IPS-20b (cell line): Measurements from ENCODE around the gene ADCY4.
"Not testable (repeated sequence)": the region's sequence is repeated elsewhere in the genome, so short reads cannot be mapped to it uniquely, and the experiment has no call there.

Experiments
- H3K27ac ChIP-seq: one replicate; pipeline ENCODE4 v1.5.1; 2013; ENCODE audit warnings: low read length
- H3K27me3 ChIP-seq: 2 replicates; pipeline ENCODE4 v1.6.1; 2013; ENCODE audit warnings: mild to moderate bottlenecking, low read length, inconsistent platforms; ENCODE audit not compliant: insufficient read depth
- H3K36me3 ChIP-seq: 2 replicates; pipeline ENCODE4 v1.6.1; 2013; ENCODE audit warnings: low read depth, mild to moderate bottlenecking, inconsistent platforms, low read length, moderate library complexity; ENCODE audit not compliant: insufficient read depth
- H3K4me1 ChIP-seq: 2 replicates; pipeline ENCODE4 v1.6.1; 2013; ENCODE audit warnings: mild to moderate bottlenecking, control low read depth, inconsistent platforms, low read length, moderate library complexity; ENCODE audit not compliant: insufficient read depth
- H3K4me3 ChIP-seq: 2 replicates; pipeline ENCODE4 v1.5.1; 2013; ENCODE audit warnings: mild to moderate bottlenecking, low read length, inconsistent platforms
- H3K9ac ChIP-seq: 2 replicates; pipeline ENCODE4 v1.6.1; 2013; ENCODE audit warnings: low read depth, mild to moderate bottlenecking, inconsistent platforms, low read length, moderate library complexity
- H3K9me3 ChIP-seq: 2 replicates; pipeline ENCODE4 v1.6.1; 2013; ENCODE audit warnings: mild to moderate bottlenecking, low read depth, low read length, inconsistent platforms; ENCODE audit not compliant: insufficient read depth

The ADCY4 gene

DNA sequence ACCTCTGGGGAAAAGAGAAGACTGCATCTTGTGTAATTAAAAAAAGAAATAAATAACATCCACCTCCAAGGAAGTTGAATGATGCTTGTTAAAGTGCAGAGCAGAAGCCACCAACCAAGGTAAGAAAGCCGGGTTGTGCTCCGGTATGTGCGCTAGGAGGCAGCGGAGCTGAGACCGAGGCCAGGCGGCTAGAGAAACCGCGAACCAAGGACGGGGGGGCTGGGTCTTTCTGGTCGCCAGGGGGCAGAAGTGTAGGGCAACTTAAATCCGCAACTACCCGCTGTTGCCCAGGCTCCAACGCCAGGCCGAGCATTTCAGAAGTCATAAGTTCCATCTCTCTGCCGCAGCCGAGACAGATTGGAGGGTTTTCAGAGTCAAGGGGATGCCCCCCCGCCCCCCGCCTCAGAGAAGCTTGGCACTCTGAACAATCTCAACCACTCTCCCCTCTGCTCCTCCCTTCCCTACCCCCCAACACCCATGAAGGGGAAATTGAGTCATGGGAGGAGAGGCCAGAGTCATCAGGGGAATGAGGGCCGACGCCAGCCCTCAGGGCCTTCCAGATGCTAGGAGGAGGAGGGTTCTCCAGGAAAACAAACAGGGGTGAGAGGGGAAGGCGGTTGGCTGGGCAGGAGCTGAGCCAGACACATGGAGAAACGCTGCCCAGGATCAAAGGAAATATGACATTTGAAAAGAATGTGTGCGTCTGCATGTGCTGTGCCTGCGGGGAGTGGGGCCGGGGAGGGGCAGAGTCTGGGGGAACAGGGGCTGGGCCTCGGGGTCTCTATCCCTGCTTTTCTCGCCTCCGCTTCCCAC, 30.9 kb upstream of the ADCY4 start:
- H3K9ac ChIP-seq, result peak overlapping the region; percentile 43; the same call in 1 of the 2 replicates
- H3K36me3 ChIP-seq, result no peaks in the 10 kb centered on the region
- no peaks in the 10 kb centered on the region for H3K9me3 ChIP-seq
- H3K27ac ChIP-seq, result no peak overlapping the region
- peaks cover 12% of the 10 kb centered on the region; the same call in 1 of the 2 replicates for H3K4me1 ChIP-seq
- peaks cover 39% of the 10 kb centered on the region for H3K27me3 ChIP-seq
- H3K4me3 ChIP-seq, result peak overlapping the region; percentile 77

DNA sequence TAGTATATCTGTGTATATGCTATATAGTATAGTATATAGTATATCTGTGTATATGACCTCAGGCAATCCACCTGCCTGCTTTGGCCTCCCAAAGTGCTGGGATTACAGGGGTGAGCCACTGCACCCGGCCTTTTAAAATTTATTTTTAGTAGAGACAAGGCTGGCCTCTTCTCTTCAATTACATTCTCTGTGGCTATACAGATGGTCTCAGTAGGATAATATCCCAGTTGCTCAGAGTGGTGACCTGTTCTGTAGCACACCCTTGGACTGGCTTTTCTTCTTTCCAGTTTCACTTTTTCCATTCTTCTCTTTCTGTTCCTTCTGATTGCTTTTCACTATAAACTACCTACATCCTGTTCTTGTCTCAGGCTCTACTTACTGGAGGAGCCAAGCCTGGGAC, 30.0 kb upstream of the ADCY4 start:
- H3K9me3 ChIP-seq, result no peaks in the 10 kb centered on the region
- peaks cover 49% of the 10 kb centered on the region for H3K27me3 ChIP-seq
- no peak overlapping the region for H3K4me3 ChIP-seq
- H3K27ac ChIP-seq, result no peak overlapping the region
- no peaks in the 10 kb centered on the region for H3K36me3 ChIP-seq
- peaks cover 12% of the 10 kb centered on the region; the same call in 1 of the 2 replicates for H3K4me1 ChIP-seq
- no peak overlapping the region for H3K9ac ChIP-seq

DNA sequence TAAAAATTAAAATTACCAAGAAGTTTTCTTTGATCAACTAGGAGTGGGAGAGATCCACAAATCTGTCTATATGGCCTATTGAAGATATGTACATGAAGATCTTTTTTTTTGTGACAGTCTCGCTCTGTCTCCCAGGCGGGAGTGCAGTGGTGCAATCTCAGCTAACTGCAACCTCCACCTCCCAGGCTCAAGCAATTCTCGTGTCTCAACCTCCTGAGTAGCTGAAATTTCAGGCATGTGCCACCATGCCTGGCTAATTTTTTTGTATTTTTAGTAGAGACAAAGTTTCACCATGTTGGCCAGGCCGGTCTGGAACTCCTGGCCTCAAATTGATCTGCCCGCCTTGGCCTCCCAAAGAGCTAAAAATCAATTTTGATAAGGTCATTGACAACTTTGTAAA, 28.5 kb upstream of the ADCY4 start:
- H3K27ac ChIP-seq, result no peak overlapping the region
- peaks cover 58% of the 10 kb centered on the region for H3K27me3 ChIP-seq
- no peak overlapping the region for H3K4me3 ChIP-seq
- no peaks in the 10 kb centered on the region for H3K9me3 ChIP-seq
- peaks cover 8% of the 10 kb centered on the region; the same call in 1 of the 2 replicates for H3K4me1 ChIP-seq
- no peaks in the 10 kb centered on the region for H3K36me3 ChIP-seq
- no peak overlapping the region for H3K9ac ChIP-seq

DNA sequence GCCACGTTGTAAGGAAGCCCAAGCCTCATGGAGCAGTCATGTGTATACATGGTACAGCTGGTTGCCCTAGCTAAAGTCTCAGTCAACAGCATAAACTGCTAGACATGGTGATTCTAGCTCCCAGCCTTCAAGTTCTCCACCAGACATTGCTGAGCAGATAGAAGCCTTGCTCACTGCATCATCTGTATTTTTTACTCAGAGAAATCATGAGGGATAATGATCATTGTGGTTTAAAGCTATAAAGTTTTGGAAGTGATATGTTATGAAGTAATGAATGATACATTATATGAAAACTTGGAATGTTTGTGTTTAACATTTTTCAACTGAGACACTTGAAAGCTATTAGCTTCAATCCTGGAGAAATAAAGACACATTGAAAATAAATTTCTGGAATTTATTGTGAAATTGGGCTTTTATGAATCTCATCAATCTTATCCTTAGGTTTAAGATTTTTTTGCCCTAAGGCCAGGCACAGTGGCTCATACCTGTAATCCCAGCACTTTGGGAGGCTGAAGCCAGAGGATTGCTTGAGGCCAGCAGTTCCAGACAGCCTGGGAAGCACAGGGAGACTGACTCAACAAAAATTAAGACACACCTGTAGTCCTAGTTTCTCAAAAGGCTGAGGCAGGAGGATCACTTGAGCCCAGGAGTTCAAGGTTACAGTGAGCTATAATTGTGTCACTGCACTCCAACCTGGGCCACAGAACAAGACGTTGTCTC, 27.5 kb upstream of the ADCY4 start:
- Histone ChIP-seq H3K4me1 (peaks cover 8% of the 10 kb centered on the region; the same call in 1 of the 2 replicates), H3K27me3 (peaks cover 65% of the 10 kb centered on the region), H3K9me3 (no peaks in the 10 kb centered on the region), H3K36me3 (no peaks in the 10 kb centered on the region), H3K27ac (no peak overlapping the region), H3K9ac (no peak overlapping the region), H3K4me3 (no peak overlapping the region)

- Histone ChIP-seq H3K4me1 (peaks cover 8% of the 10 kb centered on the region; the same call in 1 of the 2 replicates), H3K36me3 (no peaks in the 10 kb centered on the region), H3K27ac (no peak overlapping the region), H3K9me3 (no peaks in the 10 kb centered on the region), H3K27me3 (peaks cover 70% of the 10 kb centered on the region), H3K4me3 (no peak overlapping the region), H3K9ac (no peak overlapping the region)
Measured at GRCh38 chr14:24361326-24361725, 26.5 kb upstream of the ADCY4 start.

DNA sequence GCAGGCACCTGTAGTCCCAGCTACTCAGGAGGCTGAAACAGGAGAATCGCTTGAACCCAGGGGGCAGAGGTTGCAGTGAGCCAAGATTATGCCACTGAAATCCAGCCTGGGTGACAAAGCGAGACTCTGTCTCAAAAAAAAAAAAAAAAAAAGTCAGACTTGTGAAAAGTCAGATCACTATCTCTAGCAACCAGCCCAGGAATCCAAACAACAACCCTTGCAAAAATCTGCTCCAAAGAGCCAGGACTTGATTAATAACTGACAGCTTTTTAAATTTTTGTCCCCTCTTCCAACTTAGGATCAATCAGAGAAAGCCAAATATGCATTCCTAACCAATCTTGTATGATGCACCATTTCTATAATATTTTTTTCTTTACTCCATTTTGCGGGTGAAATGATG, 25.4 kb upstream of the ADCY4 start:
- Histone ChIP-seq H3K9ac (no peak overlapping the region), H3K36me3 (no peaks in the 10 kb centered on the region), H3K27ac (no peak overlapping the region), H3K4me3 (no peak overlapping the region), H3K27me3 (peaks cover 68% of the 10 kb centered on the region), H3K9me3 (no peaks in the 10 kb centered on the region), H3K4me1 (peaks cover 3% of the 10 kb centered on the region; the same call in 1 of the 2 replicates)

DNA sequence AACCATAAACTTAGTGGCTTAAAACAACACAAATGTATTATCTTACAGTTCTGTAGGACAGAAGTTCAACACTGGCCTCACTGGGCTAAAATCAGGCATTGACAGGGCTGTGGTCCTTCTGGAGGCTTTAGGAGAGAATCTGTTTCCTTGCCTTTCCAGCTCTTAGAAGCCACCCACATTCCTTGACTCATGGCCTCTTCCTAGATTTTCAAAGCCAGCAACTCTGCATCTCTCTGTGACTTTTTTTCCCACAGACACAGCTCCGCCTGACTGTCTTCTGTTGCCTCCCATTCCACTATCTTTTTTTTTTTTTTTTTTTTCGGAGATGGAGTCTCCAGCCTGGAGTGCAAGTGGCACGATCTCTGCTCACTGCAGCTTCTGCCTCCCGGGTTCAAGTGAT, 21.3 kb upstream of the ADCY4 start:
- Histone ChIP-seq H3K27ac (no peak overlapping the region), H3K27me3 (peaks cover 72% of the 10 kb centered on the region), H3K4me3 (no peak overlapping the region), H3K4me1 (no peaks in the 10 kb centered on the region), H3K36me3 (no peaks in the 10 kb centered on the region), H3K9ac (no peak overlapping the region), H3K9me3 (no peaks in the 10 kb centered on the region)

GRCh38 chr14:24355009-24355408, 20.1 kb upstream of the ADCY4 start:
- Histone ChIP-seq H3K27me3 (peaks cover 72% of the 10 kb centered on the region), H3K4me1 (no peaks in the 10 kb centered on the region), H3K4me3 (no peak overlapping the region), H3K9ac (no peak overlapping the region), H3K9me3 (no peaks in the 10 kb centered on the region), H3K27ac (no peak overlapping the region), H3K36me3 (no peaks in the 10 kb centered on the region)

DNA sequence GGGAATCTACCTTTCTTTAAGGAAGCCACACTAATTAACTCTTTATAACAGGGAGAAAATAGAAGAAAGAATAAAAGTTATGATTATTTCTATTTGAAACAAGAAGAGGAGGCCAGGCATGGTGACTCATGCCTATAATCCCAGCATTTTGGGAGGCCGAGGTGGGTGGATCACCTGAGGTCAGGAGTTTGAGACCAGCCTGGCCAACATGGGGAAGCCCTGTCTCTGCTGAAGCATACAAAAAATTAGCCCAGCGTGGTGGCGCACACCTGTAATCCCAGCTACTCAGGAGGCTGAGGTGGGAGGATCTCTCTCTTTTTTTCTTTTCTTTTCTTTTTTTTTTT, 19.6 kb upstream of the ADCY4 start:
- H3K9me3 ChIP-seq, H3K9ac ChIP-seq, H3K36me3 ChIP-seq, H3K4me1 ChIP-seq, H3K4me3 ChIP-seq, H3K27ac ChIP-seq: not testable (repeated sequence)
- H3K27me3 ChIP-seq, result peaks cover 72% of the 10 kb centered on the region

DNA sequence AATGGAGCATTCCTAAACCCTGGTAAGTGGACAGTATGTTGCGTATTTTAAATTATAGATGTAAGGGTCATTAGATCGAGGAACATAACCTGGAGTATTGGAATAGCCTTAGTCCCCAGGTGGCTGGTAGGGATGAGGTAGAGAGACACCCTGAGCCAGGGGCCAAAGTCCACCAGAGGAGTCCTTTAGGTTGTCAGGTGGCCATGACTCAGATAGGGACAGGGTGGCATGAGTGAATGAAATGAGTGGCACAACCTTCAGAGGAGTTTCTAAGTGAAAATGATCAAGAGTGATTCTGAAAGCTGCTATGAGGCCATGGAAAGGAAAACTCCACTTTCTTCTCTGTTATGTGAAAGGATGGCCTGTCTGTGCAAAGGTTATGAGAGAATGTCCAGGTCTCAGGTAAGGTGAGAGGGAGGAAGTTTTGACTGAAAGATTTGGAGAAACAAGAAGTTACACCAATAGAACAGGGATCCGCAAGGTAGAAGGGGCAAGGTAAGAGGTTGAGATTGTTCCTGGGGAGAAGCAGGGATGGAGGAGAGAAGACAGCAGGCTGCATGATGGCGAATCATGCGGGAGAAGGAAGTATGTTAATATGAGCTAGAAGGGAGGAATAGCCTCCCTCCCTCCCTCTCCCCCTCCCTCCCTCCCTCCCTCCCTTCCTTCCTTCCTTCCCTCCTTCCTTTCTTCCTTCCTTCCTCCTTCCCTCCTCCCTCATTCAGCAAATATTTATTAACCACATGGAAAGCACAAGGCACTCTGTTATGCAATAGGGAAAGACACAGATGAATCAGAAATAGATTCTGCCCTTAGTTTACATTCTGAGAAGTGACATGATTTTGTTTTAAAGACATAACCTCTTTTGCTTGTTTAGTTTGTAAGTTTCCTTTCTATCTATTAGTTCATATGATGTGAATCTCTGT, 18.9 kb upstream of the ADCY4 start:
- no peak overlapping the region for H3K4me3 ChIP-seq
- H3K27me3 ChIP-seq, result peaks cover 78% of the 10 kb centered on the region
- H3K4me1 ChIP-seq, result no peaks in the 10 kb centered on the region
- no peak overlapping the region for H3K9ac ChIP-seq
- H3K9me3 ChIP-seq, result no peaks in the 10 kb centered on the region
- no peaks in the 10 kb centered on the region for H3K36me3 ChIP-seq
- H3K27ac ChIP-seq, result no peak overlapping the region

- H3K9ac ChIP-seq, result no peak overlapping the region
- H3K27me3 ChIP-seq, result peaks cover 77% of the 10 kb centered on the region
- no peak overlapping the region for H3K27ac ChIP-seq
- H3K4me1 ChIP-seq, result no peaks in the 10 kb centered on the region
- no peaks in the 10 kb centered on the region for H3K36me3 ChIP-seq
- no peaks in the 10 kb centered on the region for H3K9me3 ChIP-seq
- H3K4me3 ChIP-seq, result no peak overlapping the region
Measured at GRCh38 chr14:24351517-24351916, 16.6 kb upstream of the ADCY4 start.
